Cardiac muscle cell (in vitro differentiated cells and primary cell): ENCODE data around the gene NPC2. TPM values are rescaled to one million over a fixed set of nuclear protein-coding genes. Genes with fewer than 3 reads are reported as not detected.
A peak's percentile ranks its signal among the peaks of the same experiment; 100 is the strongest.

Experiments
- DNase-seq, 2 donors: peaks; one replicate each; pipeline versions ENCODE4 v3.0.0 to v3.0.0-alpha.2; 2010 to 2017; ENCODE audit warnings: low read depth in 1 of 2, low spot score in 1 of 2
- H3K27ac ChIP-seq: fragments of 200-600 bp; sonication (generic); 2 replicates; pipeline ENCODE4 v1.5.1; 2016
- H3K27me3 ChIP-seq: fragments of 200-600 bp; sonication (generic); 2 replicates; pipeline ENCODE4 v1.6.0; 2016; ENCODE audit warnings: control low read depth
- H3K36me3 ChIP-seq: fragments of 200-600 bp; sonication (generic); 2 replicates; pipeline ENCODE4 v1.5.1; 2016; ENCODE audit warnings: control low read depth
- H3K4me1 ChIP-seq: fragments of 200-600 bp; sonication (generic); 2 replicates; pipeline ENCODE4 v1.8.1; 2017; ENCODE audit warnings: low read depth, mild to moderate bottlenecking, mixed run types
- H3K4me3 ChIP-seq: fragments of 200-600 bp; sonication (generic); 2 replicates; pipeline ENCODE4 v1.5.1; 2016; ENCODE audit warnings: mild to moderate bottlenecking
- H3K9me3 ChIP-seq: fragments of 200-600 bp; sonication (generic); 2 replicates; pipeline ENCODE4 v1.5.1; 2017; ENCODE audit warnings: low read depth, mild to moderate bottlenecking, control low read depth
- CTCF ChIP-seq: IDR thresholded peaks from 2 replicates; pipeline ENCODE4 v1.5.1; 2012; ENCODE audit warnings: low read depth, mild to moderate bottlenecking, low read length
- polyA plus RNA-seq: library from polyadenylated mRNA; unstranded; fragments of >200 nt; fragmentation: Nextera tagmentation; extraction: Ambion mirVana; gene quantifications from 2 replicates; pipeline ENCODE4 v1.2.1, GENCODE V29; 2016
- total RNA-seq: library from RNA; depleted of rRNA; stranded (reverse); fragments of >200 nt; gene quantifications from 2 replicates; pipeline ENCODE4 v1.2.3, GENCODE V29; 2016

Gene NPC2
- total and polyA plus RNA-seq, 2 experiments from 2014 or later, result 243 to 310 TPM

DNA sequence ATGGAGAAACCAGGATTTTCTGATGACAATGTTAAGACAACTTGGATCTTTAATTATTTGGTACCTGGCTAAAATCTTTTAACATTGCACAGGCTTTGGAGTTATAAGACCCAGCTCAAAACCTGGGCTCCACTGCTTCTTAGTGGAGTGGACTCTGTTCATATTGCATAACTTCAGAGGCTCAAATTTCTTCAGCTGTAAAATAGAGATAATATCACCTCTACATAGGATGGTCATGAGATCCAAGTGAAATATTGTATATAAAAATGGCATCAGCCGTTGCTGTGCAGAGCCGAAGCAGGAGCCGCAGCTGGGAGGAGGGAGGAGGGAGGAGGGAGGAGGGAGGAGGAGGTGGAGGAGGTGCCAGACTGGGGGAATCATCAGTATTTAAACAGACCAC lies 10.5 kb downstream of the NPC2 start:
- no peak for TF ChIP-seq CTCF
- DNase-seq, result no peak
- H3K36me3 ChIP-seq, result peaks cover 22% of the 10 kb centered on the region

DNA sequence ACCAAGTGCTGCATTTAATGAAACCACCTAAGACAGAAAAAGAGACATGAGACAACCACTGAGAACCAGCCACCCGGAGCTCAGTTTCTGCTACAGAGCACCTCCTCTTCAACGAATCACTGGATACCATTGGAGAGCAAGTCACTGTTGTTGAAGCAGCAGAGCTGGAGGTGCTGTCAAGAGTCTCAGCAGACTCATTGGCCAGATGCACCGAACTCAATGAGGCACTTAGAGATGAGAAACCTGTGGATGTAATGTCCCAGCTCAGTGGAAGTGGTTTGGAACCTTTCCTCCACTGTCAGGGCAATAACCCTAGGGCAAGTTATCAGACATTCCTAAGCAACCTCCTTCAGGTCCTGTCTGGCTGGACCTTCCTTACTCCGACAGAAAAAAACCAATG lies 13.1 kb downstream of the NPC2 start:
- peaks cover 22% of the 10 kb centered on the region for H3K36me3 ChIP-seq
- H3K4me1 ChIP-seq, result peaks cover 6% of the 10 kb centered on the region
- H3K27me3 ChIP-seq, result no peaks in the 10 kb centered on the region
- peak overlapping the region; percentile 12 for H3K27ac ChIP-seq
- peak in 1 of 2 donors; percentile 40 for DNase-seq
- TF ChIP-seq CTCF, result no peak
- no peak overlapping the region for H3K4me3 ChIP-seq
- H3K9me3 ChIP-seq, result no peaks in the 10 kb centered on the region

More for the DNA sequence above, 10.5 kb downstream of the NPC2 start:
- no peak overlapping the region for H3K4me3 ChIP-seq
- no peaks in the 10 kb centered on the region for H3K27me3 ChIP-seq
- no peaks in the 10 kb centered on the region for H3K9me3 ChIP-seq
- H3K27ac ChIP-seq, result no peak overlapping the region
- H3K4me1 ChIP-seq, result peaks cover 14% of the 10 kb centered on the region

- DNase-seq, result peak; percentile 56 to 63
- peaks cover 19% of the 10 kb centered on the region for H3K36me3 ChIP-seq
Observed at GRCh38 chr14:74478996-74479635, 14.0 kb downstream of the NPC2 start.

GRCh38 chr14:74476607-74477006 lies 16.5 kb downstream of the NPC2 start:
- Histone ChIP-seq H3K27me3 (no peaks in the 10 kb centered on the region), H3K4me3 (no peak overlapping the region), H3K36me3 (peaks cover 11% of the 10 kb centered on the region), H3K27ac (no peak overlapping the region), H3K4me1 (peaks cover 6% of the 10 kb centered on the region), H3K9me3 (no peaks in the 10 kb centered on the region)
- no peak for DNase-seq
- TF ChIP-seq CTCF, result no peak

More at GRCh38 chr14:74478996-74479635, 14.0 kb downstream of the NPC2 start:
- H3K9me3 ChIP-seq, result no peaks in the 10 kb centered on the region
- H3K27me3 ChIP-seq, result no peaks in the 10 kb centered on the region
- H3K4me1 ChIP-seq, result peaks cover 6% of the 10 kb centered on the region
- peak; percentile 80 for TF ChIP-seq CTCF
- H3K4me3 ChIP-seq, result no peak overlapping the region
- H3K27ac ChIP-seq, result peak overlapping the region; percentile 12

DNA sequence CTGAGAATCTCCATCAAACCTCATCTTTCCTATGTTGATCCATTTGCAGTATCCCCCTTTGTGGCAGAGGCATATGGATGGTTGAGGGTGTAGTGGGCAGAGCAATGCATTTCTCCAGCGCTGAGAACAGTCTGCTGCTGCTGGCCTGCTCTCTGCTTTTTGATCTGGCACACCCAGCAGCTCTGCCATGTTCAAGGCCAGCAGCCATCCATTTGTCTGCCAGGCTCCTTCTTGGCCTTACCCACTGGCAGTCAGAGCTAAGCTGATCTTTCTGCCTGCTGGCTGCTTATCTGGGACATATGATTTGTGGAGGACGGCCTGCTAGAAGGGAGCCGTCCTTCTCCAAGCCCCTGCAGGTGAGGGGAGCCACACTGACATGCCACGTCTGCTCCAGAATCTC lies 17.0 kb downstream of the NPC2 start:
- H3K36me3 ChIP-seq, result peaks cover 11% of the 10 kb centered on the region

More for the DNA sequence above, 17.0 kb downstream of the NPC2 start:
- no peak overlapping the region for H3K27ac ChIP-seq
- no peak for TF ChIP-seq CTCF
- DNase-seq, result no peak
- H3K4me3 ChIP-seq, result no peak overlapping the region
- no peaks in the 10 kb centered on the region for H3K27me3 ChIP-seq
- no peaks in the 10 kb centered on the region for H3K9me3 ChIP-seq
- peaks cover 6% of the 10 kb centered on the region for H3K4me1 ChIP-seq
